ENCODE measurements around the gene S100A10.

The S100A10 gene

DNA sequence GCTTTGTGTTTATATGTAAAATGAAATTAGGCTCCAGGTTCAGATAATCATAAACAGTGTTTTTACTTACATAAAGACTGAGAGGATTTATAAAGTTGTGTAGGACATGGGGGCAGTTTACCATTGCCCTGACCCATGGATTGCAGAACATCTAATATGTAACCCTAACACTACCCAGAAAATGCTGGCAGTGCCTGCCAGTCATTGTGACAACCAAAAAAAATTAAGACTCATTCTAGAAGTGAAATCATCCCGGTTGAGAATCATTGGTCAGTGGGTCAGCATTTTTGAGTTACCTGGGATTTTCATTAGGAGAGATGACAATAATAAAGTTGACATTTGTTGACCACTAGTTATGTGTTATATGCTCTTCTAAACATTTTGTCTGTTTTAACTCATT lies 53.1 kb downstream of the S100A10 start:
- H3K27ac ChIP-seq = no peak overlapping the region
- TF ChIP-seq, protein P1, sequence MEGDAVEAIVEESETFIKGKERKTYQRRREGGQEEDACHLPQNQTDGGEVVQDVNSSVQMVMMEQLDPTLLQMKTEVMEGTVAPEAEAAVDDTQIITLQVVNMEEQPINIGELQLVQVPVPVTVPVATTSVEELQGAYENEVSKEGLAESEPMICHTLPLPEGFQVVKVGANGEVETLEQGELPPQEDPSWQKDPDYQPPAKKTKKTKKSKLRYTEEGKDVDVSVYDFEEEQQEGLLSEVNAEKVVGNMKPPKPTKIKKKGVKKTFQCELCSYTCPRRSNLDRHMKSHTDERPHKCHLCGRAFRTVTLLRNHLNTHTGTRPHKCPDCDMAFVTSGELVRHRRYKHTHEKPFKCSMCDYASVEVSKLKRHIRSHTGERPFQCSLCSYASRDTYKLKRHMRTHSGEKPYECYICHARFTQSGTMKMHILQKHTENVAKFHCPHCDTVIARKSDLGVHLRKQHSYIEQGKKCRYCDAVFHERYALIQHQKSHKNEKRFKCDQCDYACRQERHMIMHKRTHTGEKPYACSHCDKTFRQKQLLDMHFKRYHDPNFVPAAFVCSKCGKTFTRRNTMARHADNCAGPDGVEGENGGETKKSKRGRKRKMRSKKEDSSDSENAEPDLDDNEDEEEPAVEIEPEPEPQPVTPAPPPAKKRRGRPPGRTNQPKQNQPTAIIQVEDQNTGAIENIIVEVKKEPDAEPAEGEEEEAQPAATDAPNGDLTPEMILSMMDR (IDR thresholded peaks at IDR 0.05; ENCODE audit: low read depth, low read length, missing control alignments) = no peak
- in situ Hi-C loops (cut with HindIII; ENCODE audit: low pct_ligation_motif_present, low sequenced_read_pairs) = no loop called here
- no peak overlapping the region for H3K4me3 ChIP-seq (ENCODE audit: low read depth, low read length)
- no peaks in the 10 kb centered on the region for H3K36me3 ChIP-seq (replicated peaks)
- no peaks in the 10 kb centered on the region for H3K27me3 ChIP-seq (replicated peaks)
- DNase-seq = no peak

DNA sequence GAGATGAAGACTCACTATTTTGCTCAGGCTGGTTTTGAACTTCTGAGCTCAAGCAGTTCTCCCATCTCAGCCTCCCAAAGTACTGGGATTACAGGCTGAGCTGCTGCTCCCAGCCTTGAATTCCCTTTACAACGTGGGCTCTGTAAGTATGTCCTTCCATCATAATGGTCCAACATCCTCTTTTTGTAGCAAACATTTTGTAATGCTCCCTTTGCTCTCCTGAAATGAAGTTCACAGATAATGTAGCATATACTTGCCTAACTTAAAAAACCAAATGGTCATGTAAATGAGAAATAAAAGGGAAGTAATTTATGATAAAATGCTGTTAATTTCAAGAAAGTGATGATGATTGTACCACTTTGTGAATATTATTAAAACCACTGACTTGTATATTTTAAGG lies 53.9 kb downstream of the S100A10 start:
- in situ Hi-C loops (cut with HindIII; ENCODE audit: low pct_ligation_motif_present, low sequenced_read_pairs) = no loop called here
- Histone ChIP-seq H3K4me3 (ENCODE audit: low read depth, low read length) (no peak overlapping the region), H3K27ac (no peak overlapping the region), H3K36me3 (replicated peaks) (no peaks in the 10 kb centered on the region), H3K27me3 (replicated peaks) (no peaks in the 10 kb centered on the region)
- DNase-seq = no peak
- TF ChIP-seq, protein P1 (IDR thresholded peaks at IDR 0.05; ENCODE audit: low read depth, low read length, missing control alignments) = no peak

DNA sequence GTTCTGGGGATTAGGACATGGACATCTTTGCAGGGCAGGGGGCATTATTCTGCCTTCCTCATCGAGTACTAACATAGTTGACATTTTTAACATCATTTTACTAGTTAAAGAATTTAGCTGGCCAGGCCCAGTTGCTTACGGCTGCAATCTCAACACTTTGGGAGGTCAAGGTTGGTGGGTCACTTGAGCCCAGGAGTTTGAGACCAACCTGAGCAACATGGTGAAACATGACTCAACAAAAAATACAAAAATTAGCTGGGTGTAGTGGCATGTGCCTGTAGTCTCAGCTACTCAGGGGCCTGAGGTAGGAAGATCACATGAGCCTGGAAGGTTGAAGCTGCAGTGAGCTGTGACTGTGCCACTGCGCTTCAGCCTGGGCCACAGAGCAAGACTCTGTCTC lies 54.5 kb downstream of the S100A10 start:
- in situ Hi-C loops (cut with HindIII; ENCODE audit: low pct_ligation_motif_present, low sequenced_read_pairs) = no loop called here

DNA sequence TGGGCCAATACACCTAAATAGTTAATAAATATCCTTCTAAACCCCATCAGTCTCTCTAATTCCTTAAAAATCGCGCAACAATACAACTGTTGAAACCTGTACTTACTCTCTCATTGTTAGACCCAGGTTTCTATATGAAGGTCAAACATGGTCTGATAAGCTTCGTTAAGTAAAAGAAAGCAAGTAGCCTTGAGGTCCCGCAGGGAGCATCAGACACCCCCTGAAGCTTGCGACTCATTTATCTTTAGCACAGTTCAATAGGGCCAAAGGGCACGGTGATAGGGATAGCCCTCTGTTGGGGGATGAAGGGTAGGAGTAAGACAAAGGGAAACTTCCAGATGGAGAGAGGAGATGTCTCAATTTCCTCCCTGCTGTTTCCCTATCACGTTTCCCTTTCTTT lies 57.0 kb downstream of the S100A10 start:
- Histone ChIP-seq H3K4me3 (ENCODE audit: low read depth, low read length) (no peak overlapping the region), H3K27me3 (replicated peaks) (no peaks in the 10 kb centered on the region), H3K27ac (no peak overlapping the region), H3K36me3 (replicated peaks) (no peaks in the 10 kb centered on the region)
- in situ Hi-C loops (cut with HindIII; ENCODE audit: low pct_ligation_motif_present, low sequenced_read_pairs) = no loop called here
- TF ChIP-seq, protein P1 (IDR thresholded peaks at IDR 0.05; ENCODE audit: low read depth, low read length, missing control alignments) = no peak
- no peak for DNase-seq

More for the DNA sequence above, 54.5 kb downstream of the S100A10 start:
- H3K27ac ChIP-seq = no peak overlapping the region
- no peaks in the 10 kb centered on the region for H3K27me3 ChIP-seq (replicated peaks)
- H3K4me3 ChIP-seq (ENCODE audit: low read depth, low read length) = no peak overlapping the region
- H3K36me3 ChIP-seq (replicated peaks) = no peaks in the 10 kb centered on the region
- no peak for DNase-seq
- TF ChIP-seq, protein P1 (IDR thresholded peaks at IDR 0.05; ENCODE audit: low read depth, low read length, missing control alignments) = no peak

DNA sequence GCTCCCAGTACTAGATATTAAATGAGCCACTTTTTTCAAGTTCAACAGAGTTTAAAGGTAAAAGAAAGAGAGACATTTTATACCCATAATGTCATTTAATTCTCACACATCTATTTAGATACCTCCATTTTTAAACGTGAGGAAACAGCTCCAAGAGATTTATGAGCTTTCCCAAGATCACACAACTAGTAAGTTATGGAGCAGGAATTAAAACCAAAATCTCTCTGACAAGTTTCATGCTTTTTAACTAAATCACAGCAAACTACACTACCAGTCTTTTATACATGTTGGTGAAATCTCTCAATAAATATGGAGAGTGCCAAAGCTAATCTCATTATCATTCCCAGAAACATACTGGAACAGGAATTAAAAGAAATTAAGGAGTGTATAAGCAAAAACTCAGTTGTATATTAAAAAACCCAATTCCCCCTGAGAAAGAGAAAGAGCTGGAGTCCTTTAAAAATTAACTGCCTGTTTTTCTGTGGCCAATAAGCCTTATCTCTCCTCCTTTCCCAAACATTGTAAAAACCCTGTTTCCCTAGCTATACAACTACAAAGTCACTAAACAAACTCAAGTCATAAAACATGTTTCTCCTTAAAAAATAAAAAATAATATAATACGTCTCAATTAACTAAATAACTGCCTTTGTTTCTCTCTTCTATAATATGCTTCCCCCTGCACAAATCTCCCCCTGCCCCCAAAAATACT lies 57.6 kb downstream of the S100A10 start:
- no peak overlapping the region for H3K27ac ChIP-seq
- TF ChIP-seq, protein P1 (IDR thresholded peaks at IDR 0.05; ENCODE audit: low read depth, low read length, missing control alignments) = no peak
- H3K4me3 ChIP-seq (ENCODE audit: low read depth, low read length) = no peak overlapping the region
- no peaks in the 10 kb centered on the region for H3K36me3 ChIP-seq (replicated peaks)
- no peaks in the 10 kb centered on the region for H3K27me3 ChIP-seq (replicated peaks)
- no peak for DNase-seq
- in situ Hi-C loops (cut with HindIII; ENCODE audit: low pct_ligation_motif_present, low sequenced_read_pairs) = no loop called here

DNA sequence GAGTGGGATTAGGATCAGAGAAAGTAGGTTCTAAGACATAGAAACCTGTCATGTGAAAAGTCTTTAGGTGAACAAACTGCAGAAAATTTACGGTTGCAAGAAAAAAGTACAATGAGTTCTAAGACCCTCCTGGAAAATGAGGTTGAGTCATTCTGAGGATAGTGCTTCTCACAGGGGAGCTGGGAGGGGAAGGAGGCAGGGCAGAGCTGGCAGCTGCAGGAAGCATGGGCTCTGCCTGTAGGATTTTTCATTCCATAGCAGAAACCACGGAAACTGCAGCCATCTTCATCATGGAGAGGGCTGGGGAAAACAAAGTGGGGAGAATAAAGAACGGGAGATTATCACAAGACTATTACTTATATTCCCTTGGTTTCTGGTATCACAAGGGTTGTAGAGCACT lies 58.5 kb downstream of the S100A10 start:
- Histone ChIP-seq H3K27ac (no peak overlapping the region), H3K36me3 (replicated peaks) (no peaks in the 10 kb centered on the region), H3K4me3 (ENCODE audit: low read depth, low read length) (no peak overlapping the region), H3K27me3 (replicated peaks) (no peaks in the 10 kb centered on the region)
- DNase-seq = no peak
- TF ChIP-seq, protein P1 (IDR thresholded peaks at IDR 0.05; ENCODE audit: low read depth, low read length, missing control alignments) = no peak
- in situ Hi-C loops (cut with HindIII; ENCODE audit: low pct_ligation_motif_present, low sequenced_read_pairs) = no loop called here

Measured in brain microvascular endothelial cell (primary cell).